Measurements from ENCODE around the gene KLF17.

Gene KLF17

GRCh38 chr1:44110916-44111315, 7.7 kb upstream of the KLF17 start:
- no peak overlapping the region for H3K4me2 ChIP-seq (ENCODE audit: low read depth, low read length)
- DNase-seq = no peak
- H3K9ac ChIP-seq (ENCODE audit: low read length) = no peak overlapping the region
- TF ChIP-seq EZH2 (optimal IDR thresholded peaks at IDR 0.05; ENCODE audit: low read depth, low read length) = no peak
- no peak for TF ChIP-seq CTCF (IDR thresholded peaks at IDR 0.05; ENCODE audit: low read length)
- TF ChIP-seq EZH2phosphoT487 (IDR thresholded peaks at IDR 0.05; ENCODE audit: low read length) = no peak
- H3K79me2 ChIP-seq (ENCODE audit: low read length) = no peaks in the 10 kb centered on the region
- H3F3A ChIP-seq (ENCODE audit: insufficient read depth, low read length) = no peaks in the 10 kb centered on the region
- no peaks in the 10 kb centered on the region for H3K9me3 ChIP-seq (replicated peaks; ENCODE audit: insufficient read depth, low read length)
- H3K4me1 ChIP-seq (ENCODE audit: low read length) = no peaks in the 10 kb centered on the region
- no peaks in the 10 kb centered on the region for H3K27me3 ChIP-seq (replicated peaks; ENCODE audit: insufficient read depth, low read length)
- H3K36me3 ChIP-seq (replicated peaks; ENCODE audit: insufficient read depth, low read length) = no peaks in the 10 kb centered on the region
- H3K4me3 ChIP-seq (ENCODE audit: low read length) = no peak overlapping the region
- no peak overlapping the region for H2AFZ ChIP-seq (ENCODE audit: low read length)
- no peaks in the 10 kb centered on the region for H3K9me2 ChIP-seq (replicated peaks; ENCODE audit: insufficient read depth, low read length)
- H4K20me1 ChIP-seq (ENCODE audit: insufficient read depth, low read length) = no peaks in the 10 kb centered on the region
- H3K27ac ChIP-seq (ENCODE audit: low read length) = no peak overlapping the region

- Histone ChIP-seq H3K4me2 (ENCODE audit: low read depth, low read length) (no peak overlapping the region), H4K20me1 (ENCODE audit: insufficient read depth, low read length) (no peaks in the 10 kb centered on the region), H3K9me2 (replicated peaks; ENCODE audit: insufficient read depth, low read length) (no peaks in the 10 kb centered on the region), H3K36me3 (replicated peaks; ENCODE audit: insufficient read depth, low read length) (no peaks in the 10 kb centered on the region), H3K4me1 (ENCODE audit: low read length) (no peaks in the 10 kb centered on the region), H3K9ac (ENCODE audit: low read length) (no peak overlapping the region), H3K79me2 (ENCODE audit: low read length) (no peaks in the 10 kb centered on the region), H2AFZ (ENCODE audit: low read length) (no peak overlapping the region), H3K27me3 (replicated peaks; ENCODE audit: insufficient read depth, low read length) (no peaks in the 10 kb centered on the region), H3K9me3 (replicated peaks; ENCODE audit: insufficient read depth, low read length) (no peaks in the 10 kb centered on the region), H3F3A (ENCODE audit: insufficient read depth, low read length) (no peaks in the 10 kb centered on the region), H3K27ac (ENCODE audit: low read length) (no peak overlapping the region), H3K4me3 (ENCODE audit: low read length) (no peak overlapping the region)
- DNase-seq = no peak
- no peak for TF ChIP-seq EZH2 (optimal IDR thresholded peaks at IDR 0.05; ENCODE audit: low read depth, low read length)
- TF ChIP-seq CTCF (IDR thresholded peaks at IDR 0.05; ENCODE audit: low read length) = no peak
- no peak for TF ChIP-seq EZH2phosphoT487 (IDR thresholded peaks at IDR 0.05; ENCODE audit: low read length)
Observed at GRCh38 chr1:44111861-44112260, 6.8 kb upstream of the KLF17 start.

GRCh38 chr1:44112486-44112885, 6.1 kb upstream of the KLF17 start:
- no peak overlapping the region for H3K4me2 ChIP-seq (ENCODE audit: low read depth, low read length)
- no peak overlapping the region for H3K4me3 ChIP-seq (ENCODE audit: low read length)
- no peak for DNase-seq
- no peak overlapping the region for H3K9ac ChIP-seq (ENCODE audit: low read length)
- no peaks in the 10 kb centered on the region for H3K9me3 ChIP-seq (replicated peaks; ENCODE audit: insufficient read depth, low read length)
- H3K36me3 ChIP-seq (replicated peaks; ENCODE audit: insufficient read depth, low read length) = no peaks in the 10 kb centered on the region
- H3F3A ChIP-seq (ENCODE audit: insufficient read depth, low read length) = no peaks in the 10 kb centered on the region
- H3K27ac ChIP-seq (ENCODE audit: low read length) = no peak overlapping the region
- no peaks in the 10 kb centered on the region for H4K20me1 ChIP-seq (ENCODE audit: insufficient read depth, low read length)
- no peaks in the 10 kb centered on the region for H3K27me3 ChIP-seq (replicated peaks; ENCODE audit: insufficient read depth, low read length)
- H3K9me2 ChIP-seq (replicated peaks; ENCODE audit: insufficient read depth, low read length) = no peaks in the 10 kb centered on the region
- H3K4me1 ChIP-seq (ENCODE audit: low read length) = no peaks in the 10 kb centered on the region
- TF ChIP-seq EZH2 (optimal IDR thresholded peaks at IDR 0.05; ENCODE audit: low read depth, low read length) (no peak), EZH2phosphoT487 (IDR thresholded peaks at IDR 0.05; ENCODE audit: low read length) (no peak), CTCF (IDR thresholded peaks at IDR 0.05; ENCODE audit: low read length) (no peak)
- H2AFZ ChIP-seq (ENCODE audit: low read length) = no peak overlapping the region
- no peaks in the 10 kb centered on the region for H3K79me2 ChIP-seq (ENCODE audit: low read length)

Data from MM.1S (cell line).